ENCODE results near the gene SLC44A5. TPM values are rescaled to one million over a fixed set of nuclear protein-coding genes. Genes with fewer than 3 reads are reported as not detected.

SLC44A5 gene
- total RNA-seq, 1 donor from 2014 or later = 15.4 TPM

DNA sequence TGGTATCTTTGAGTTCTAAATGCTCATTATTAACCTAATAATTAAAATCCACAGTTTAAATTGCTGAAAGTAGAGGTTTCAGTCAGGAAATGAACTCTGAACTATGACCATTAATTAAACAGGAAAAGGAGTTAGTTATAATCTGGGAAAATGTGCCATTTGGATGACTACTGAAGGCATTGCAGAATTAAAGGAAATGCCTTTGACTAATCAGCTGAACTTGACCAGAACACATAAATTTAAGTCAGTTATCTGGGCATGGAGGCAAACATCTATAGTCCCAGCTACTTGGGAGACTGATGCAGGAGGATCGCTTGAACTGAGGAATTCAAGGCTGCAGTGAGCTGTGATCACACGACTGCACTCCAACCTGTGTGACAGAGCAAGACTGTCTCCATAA lies 31.9 kb downstream of the SLC44A5 start:
- H3K4me1 Mint-ChIP-seq (ENCODE audit: low read depth, unreplicated experiment) = peaks cover 6% of the 10 kb centered on the region
- no peaks in the 10 kb centered on the region for H3K27me3 Mint-ChIP-seq (ENCODE audit: unreplicated experiment)
- H3K27ac Mint-ChIP-seq (ENCODE audit: unreplicated experiment) = no peak overlapping the region
- TF ChIP-seq, protein P1, sequence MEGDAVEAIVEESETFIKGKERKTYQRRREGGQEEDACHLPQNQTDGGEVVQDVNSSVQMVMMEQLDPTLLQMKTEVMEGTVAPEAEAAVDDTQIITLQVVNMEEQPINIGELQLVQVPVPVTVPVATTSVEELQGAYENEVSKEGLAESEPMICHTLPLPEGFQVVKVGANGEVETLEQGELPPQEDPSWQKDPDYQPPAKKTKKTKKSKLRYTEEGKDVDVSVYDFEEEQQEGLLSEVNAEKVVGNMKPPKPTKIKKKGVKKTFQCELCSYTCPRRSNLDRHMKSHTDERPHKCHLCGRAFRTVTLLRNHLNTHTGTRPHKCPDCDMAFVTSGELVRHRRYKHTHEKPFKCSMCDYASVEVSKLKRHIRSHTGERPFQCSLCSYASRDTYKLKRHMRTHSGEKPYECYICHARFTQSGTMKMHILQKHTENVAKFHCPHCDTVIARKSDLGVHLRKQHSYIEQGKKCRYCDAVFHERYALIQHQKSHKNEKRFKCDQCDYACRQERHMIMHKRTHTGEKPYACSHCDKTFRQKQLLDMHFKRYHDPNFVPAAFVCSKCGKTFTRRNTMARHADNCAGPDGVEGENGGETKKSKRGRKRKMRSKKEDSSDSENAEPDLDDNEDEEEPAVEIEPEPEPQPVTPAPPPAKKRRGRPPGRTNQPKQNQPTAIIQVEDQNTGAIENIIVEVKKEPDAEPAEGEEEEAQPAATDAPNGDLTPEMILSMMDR (IDR thresholded peaks at IDR 0.05; ENCODE audit: partially characterized antibody, unreplicated experiment) = no peak
- H3K9me3 Mint-ChIP-seq (ENCODE audit: unreplicated experiment) = no peaks in the 10 kb centered on the region
- H3K4me3 Mint-ChIP-seq (ENCODE audit: unreplicated experiment) = no peak overlapping the region
- no peaks in the 10 kb centered on the region for H3K36me3 Mint-ChIP-seq (ENCODE audit: unreplicated experiment)
- DNase-seq = no peak

DNA sequence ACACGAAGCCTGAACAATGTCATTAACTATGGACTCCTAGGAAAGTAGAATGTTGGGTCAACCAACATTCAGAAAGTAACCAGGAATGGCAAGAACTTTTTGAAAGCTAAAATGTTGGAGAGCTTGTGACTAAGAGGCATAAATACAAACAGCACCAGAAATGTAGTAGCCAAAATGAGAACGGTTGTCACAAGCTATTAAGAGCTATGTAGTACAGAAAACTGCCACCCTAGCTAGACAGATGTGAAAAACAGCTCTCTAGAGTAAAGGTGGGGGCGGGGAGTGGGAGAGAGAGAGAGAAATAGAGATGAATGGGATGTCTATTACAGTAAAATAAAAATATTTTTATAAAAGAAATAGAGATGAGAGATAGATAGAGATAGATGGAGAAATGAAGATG lies 35.1 kb downstream of the SLC44A5 start:
- Mint-ChIP-seq H3K4me1 (ENCODE audit: low read depth, unreplicated experiment) (peaks cover 2% of the 10 kb centered on the region), H3K9me3 (ENCODE audit: unreplicated experiment) (no peaks in the 10 kb centered on the region), H3K27ac (ENCODE audit: unreplicated experiment) (no peak overlapping the region), H3K4me3 (ENCODE audit: unreplicated experiment) (no peak overlapping the region), H3K27me3 (ENCODE audit: unreplicated experiment) (no peaks in the 10 kb centered on the region), H3K36me3 (ENCODE audit: unreplicated experiment) (no peaks in the 10 kb centered on the region)
- DNase-seq = no peak
- TF ChIP-seq, protein P1 (IDR thresholded peaks at IDR 0.05; ENCODE audit: partially characterized antibody, unreplicated experiment) = no peak

DNA sequence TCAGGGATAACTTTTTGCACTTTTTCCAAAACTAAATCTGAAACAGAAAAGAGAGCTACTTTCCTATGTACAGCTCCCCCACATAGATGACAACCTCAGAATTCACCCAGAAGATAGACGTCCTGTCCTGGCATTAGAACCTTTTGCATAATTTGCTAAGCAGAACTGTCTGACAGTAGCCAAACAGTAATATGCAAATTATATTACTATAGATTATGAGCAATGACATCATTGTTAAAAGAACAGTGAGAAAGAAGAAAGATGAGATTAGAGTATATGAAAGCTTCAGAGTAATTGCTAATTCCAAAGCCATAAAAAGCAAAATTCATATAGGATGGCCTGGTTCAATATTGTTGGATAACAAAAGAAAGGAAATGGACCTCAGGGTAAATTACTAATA lies 43.7 kb downstream of the SLC44A5 start:
- Mint-ChIP-seq H3K4me3 (ENCODE audit: unreplicated experiment) (no peak overlapping the region), H3K36me3 (ENCODE audit: unreplicated experiment) (no peaks in the 10 kb centered on the region), H3K27ac (ENCODE audit: unreplicated experiment) (no peak overlapping the region), H3K9me3 (ENCODE audit: unreplicated experiment) (peaks cover 2% of the 10 kb centered on the region), H3K27me3 (ENCODE audit: unreplicated experiment) (no peaks in the 10 kb centered on the region), H3K4me1 (ENCODE audit: low read depth, unreplicated experiment) (no peaks in the 10 kb centered on the region)
- no peak for DNase-seq
- TF ChIP-seq, protein P1 (IDR thresholded peaks at IDR 0.05; ENCODE audit: partially characterized antibody, unreplicated experiment) = no peak

DNA sequence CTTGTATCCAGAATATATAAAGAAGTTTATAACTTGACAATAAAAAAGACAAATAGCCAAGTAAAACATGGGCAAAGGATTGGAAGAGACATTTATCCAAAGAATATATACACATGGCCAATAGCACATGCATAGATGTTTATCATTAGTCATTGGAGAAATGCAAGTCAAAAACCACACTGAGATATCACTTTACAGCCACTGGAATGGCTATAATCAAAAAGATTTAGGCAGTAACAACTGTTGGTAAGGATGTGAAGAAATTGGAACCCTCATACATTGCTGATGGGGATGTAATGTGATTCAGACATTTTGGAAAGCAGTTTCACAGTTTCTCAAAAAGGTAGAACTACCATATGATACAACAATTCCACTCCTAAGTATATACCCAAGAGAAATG lies 51.1 kb downstream of the SLC44A5 start:
- DNase-seq = no peak
- TF ChIP-seq, protein P1 (IDR thresholded peaks at IDR 0.05; ENCODE audit: partially characterized antibody, unreplicated experiment) = no peak
- H3K27ac Mint-ChIP-seq (ENCODE audit: unreplicated experiment) = no peak overlapping the region
- peaks cover 2% of the 10 kb centered on the region for H3K9me3 Mint-ChIP-seq (ENCODE audit: unreplicated experiment)
- no peaks in the 10 kb centered on the region for H3K36me3 Mint-ChIP-seq (ENCODE audit: unreplicated experiment)
- H3K4me3 Mint-ChIP-seq (ENCODE audit: unreplicated experiment) = no peak overlapping the region
- no peaks in the 10 kb centered on the region for H3K27me3 Mint-ChIP-seq (ENCODE audit: unreplicated experiment)
- peaks cover 7% of the 10 kb centered on the region for H3K4me1 Mint-ChIP-seq (ENCODE audit: low read depth, unreplicated experiment)

DNA sequence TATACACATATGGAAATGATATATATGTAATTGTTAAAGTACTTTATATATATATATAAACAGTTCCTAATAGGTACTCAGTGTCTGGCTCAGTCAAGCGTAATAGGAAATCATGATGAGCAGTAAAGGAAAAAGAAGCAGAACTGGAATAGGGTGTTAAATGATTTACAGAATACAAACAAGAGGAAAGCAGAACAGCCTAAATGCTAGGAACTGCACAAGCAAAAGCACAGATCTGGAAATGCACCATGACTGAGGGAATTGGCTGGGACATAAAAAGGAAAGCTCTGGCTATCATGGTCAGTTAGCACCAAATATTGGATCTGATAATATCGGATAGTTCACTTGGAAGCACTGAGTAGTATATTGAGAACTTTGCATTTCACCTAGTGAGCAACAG lies 51.8 kb downstream of the SLC44A5 start:
- no peaks in the 10 kb centered on the region for H3K36me3 Mint-ChIP-seq (ENCODE audit: unreplicated experiment)
- no peak overlapping the region for H3K4me3 Mint-ChIP-seq (ENCODE audit: unreplicated experiment)
- no peak for DNase-seq
- peaks cover 7% of the 10 kb centered on the region for H3K4me1 Mint-ChIP-seq (ENCODE audit: low read depth, unreplicated experiment)
- peaks cover 2% of the 10 kb centered on the region for H3K9me3 Mint-ChIP-seq (ENCODE audit: unreplicated experiment)
- no peaks in the 10 kb centered on the region for H3K27me3 Mint-ChIP-seq (ENCODE audit: unreplicated experiment)
- TF ChIP-seq, protein P1 (IDR thresholded peaks at IDR 0.05; ENCODE audit: partially characterized antibody, unreplicated experiment) = no peak
- H3K27ac Mint-ChIP-seq (ENCODE audit: unreplicated experiment) = no peak overlapping the region

All from glutamatergic neuron (in vitro differentiated cells).